WI38 (cell line): ENCODE measurements around the gene MED27.

Source experiments
- H3K4me3 ChIP-seq: 2 replicates; pipeline ENCODE4 v1.5.1; 2011; ENCODE audit warnings: low read depth, mild to moderate bottlenecking, control low read depth, low read length
- TF ChIP-seq, protein P1 (sequence below): IDR thresholded peaks from 2 replicates; pipeline ENCODE4 v1.5.1; 2012; ENCODE audit warnings: low read depth, mild to moderate bottlenecking, control low read depth, low read length

Gene MED27

DNA sequence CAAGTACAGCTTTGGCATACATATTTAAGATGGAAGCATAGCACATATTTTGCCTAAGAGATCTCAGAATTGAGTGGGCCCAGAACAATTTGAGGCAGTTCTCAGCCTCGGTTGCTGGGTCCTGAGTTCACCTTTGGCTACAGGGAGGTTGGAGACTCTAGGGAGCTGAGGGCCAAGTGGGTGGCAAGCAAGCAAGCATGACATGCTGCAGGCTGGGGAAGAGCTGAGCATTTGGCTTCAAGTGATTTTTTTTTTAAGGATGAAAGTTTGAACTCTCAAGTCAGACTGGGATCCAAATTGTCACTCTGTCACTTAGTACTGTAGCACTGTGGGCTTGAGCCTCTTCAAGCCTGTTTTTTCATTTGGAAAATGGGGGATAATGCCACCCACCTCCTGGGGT, 160.5 kb downstream of the MED27 start:
- TF ChIP-seq, protein P1, sequence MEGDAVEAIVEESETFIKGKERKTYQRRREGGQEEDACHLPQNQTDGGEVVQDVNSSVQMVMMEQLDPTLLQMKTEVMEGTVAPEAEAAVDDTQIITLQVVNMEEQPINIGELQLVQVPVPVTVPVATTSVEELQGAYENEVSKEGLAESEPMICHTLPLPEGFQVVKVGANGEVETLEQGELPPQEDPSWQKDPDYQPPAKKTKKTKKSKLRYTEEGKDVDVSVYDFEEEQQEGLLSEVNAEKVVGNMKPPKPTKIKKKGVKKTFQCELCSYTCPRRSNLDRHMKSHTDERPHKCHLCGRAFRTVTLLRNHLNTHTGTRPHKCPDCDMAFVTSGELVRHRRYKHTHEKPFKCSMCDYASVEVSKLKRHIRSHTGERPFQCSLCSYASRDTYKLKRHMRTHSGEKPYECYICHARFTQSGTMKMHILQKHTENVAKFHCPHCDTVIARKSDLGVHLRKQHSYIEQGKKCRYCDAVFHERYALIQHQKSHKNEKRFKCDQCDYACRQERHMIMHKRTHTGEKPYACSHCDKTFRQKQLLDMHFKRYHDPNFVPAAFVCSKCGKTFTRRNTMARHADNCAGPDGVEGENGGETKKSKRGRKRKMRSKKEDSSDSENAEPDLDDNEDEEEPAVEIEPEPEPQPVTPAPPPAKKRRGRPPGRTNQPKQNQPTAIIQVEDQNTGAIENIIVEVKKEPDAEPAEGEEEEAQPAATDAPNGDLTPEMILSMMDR = no peak

DNA sequence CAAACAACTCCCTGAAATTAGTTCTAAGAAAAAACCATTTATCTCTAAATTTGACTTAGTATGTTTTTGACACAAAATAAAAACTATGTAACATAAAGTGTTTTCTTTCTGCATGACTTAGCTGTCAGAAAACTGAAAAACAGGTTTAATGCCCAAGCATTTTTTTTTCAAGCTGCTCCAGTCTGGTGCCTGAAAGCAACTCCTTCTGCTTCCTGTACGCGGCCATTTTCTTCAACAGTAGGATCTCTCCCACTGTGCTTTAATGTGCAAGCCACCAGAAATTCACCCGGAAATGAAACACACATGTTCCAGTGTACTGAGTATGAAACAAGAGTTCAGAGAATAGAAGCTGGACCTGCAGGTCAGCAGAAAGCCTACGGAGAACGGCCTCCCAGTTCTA, 161.2 kb downstream of the MED27 start:
- H3K4me3 ChIP-seq = no peak overlapping the region
- TF ChIP-seq, protein P1 = no peak

More for the DNA sequence above, 160.5 kb downstream of the MED27 start:
- H3K4me3 ChIP-seq = no peak overlapping the region

DNA sequence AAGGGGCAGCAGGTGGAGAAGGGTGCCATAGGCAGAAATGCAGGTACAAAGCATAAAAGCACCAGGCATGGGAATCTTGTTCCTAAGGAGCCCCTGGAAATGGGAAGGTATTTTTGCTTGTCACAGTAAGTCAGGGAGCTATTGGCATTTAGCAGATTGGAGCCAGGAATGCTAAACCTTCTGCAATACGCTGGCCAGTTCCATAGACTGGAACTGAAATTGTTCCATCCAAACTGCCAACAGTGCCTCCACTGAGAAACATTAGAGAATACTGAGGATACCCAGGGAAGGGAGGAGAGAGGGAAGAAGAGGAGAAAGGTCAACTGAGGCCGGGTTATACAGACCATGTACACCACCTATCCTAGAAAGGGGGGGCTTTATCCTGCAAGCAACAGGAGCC, 162.7 kb downstream of the MED27 start:
- TF ChIP-seq, protein P1 = no peak

DNA sequence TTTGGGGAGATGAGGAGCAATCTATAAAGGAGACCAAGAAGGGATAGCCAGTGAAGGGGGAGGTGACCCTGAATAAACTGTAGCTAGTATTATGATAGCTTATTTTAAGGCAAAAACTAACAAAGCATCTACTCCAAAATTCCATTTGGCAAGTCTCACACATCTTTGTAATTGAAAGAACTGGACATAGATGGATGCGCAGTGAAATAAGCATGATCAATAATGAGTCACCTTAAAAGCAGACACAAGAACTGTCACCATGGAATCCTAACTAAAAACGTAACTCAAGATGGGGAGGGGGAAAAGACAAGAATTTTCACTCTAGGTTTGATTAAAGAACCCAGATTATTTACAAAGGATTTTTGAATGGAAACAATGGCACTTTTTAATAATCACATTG, 164.5 kb downstream of the MED27 start:
- TF ChIP-seq, protein P1 = no peak
- no peak overlapping the region for H3K4me3 ChIP-seq

More for the DNA sequence above, 162.7 kb downstream of the MED27 start:
- H3K4me3 ChIP-seq = no peak overlapping the region

DNA sequence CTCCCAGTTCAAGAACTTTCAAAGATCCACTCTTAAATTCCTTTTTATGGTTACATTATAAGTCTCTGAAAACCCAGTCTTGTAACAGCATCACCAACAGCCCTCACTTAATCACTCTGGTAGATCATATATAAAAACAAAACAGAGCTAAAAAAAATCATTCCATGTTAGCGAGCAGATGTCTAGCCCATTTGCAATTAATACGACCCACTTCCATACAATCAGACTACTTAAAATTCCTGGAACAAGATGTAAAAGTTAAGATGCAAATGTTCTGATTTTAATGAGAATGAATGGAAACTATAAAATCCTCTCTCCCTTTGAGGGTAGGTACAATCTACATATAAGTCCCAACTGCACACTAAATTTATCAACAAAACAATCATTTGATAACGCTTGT, 167.0 kb downstream of the MED27 start:
- H3K4me3 ChIP-seq = no peak overlapping the region
- TF ChIP-seq, protein P1 = no peak

DNA sequence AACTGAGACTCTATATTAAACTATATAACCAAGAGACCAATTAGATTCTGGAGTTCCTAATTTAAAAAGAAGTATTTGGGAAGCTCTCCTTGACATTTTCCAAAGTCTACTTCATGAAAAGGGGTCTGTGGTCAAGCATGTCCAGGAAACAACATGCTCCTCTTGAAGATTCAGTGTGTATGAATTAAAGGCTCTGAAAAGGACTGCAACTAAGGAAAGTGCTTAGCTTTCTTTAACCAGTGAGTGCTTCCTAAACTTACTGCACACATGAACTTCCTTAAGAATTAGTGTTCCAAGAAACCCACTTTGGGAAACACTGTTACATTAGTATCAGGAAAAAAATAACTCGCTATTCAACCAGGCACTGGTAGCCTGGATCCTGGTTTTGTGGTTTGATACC, 167.6 kb downstream of the MED27 start:
- no peak overlapping the region for H3K4me3 ChIP-seq
- TF ChIP-seq, protein P1 = no peak

DNA sequence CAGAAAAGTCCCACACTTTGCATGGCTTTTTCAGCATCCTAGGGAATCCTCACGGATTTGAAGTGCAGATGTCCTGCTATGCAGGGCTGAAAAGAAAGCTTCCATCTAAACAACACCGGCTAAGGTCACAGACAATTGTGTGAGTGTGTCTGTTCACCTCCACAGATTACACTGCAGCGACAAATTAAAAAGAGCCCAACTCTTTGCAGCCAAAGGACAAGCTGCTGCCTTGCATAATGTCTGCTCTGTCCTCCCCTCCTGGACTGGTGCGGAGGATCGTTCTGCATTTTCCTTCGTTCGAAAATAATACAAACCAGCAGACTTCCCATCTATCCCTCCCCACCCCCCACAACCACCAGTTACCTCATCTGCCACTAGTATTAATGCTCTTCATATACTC, 169.1 kb downstream of the MED27 start:
- no peak overlapping the region for H3K4me3 ChIP-seq
- TF ChIP-seq, protein P1 = no peak
